Cardiac muscle cell (in vitro differentiated cells and primary cell): ENCODE results near the gene CHCHD6. TPM values are rescaled to one million over a fixed set of nuclear protein-coding genes. Genes with fewer than 3 reads are reported as not detected.
A peak's percentile ranks its signal among the peaks of the same experiment; 100 is the strongest.

Experiments
- DNase-seq, 2 donors: peaks; one replicate each; pipeline versions ENCODE4 v3.0.0 to v3.0.0-alpha.2; 2010 to 2017; ENCODE audit warnings: low read depth in 1 of 2, low spot score in 1 of 2
- H3K27ac ChIP-seq: fragments of 200-600 bp; sonication (generic); 2 replicates; pipeline ENCODE4 v1.5.1; 2016
- H3K27me3 ChIP-seq: fragments of 200-600 bp; sonication (generic); 2 replicates; pipeline ENCODE4 v1.6.0; 2016; ENCODE audit warnings: control low read depth
- H3K36me3 ChIP-seq: fragments of 200-600 bp; sonication (generic); 2 replicates; pipeline ENCODE4 v1.5.1; 2016; ENCODE audit warnings: control low read depth
- H3K4me1 ChIP-seq: fragments of 200-600 bp; sonication (generic); 2 replicates; pipeline ENCODE4 v1.8.1; 2017; ENCODE audit warnings: low read depth, mild to moderate bottlenecking, mixed run types
- H3K4me3 ChIP-seq: fragments of 200-600 bp; sonication (generic); 2 replicates; pipeline ENCODE4 v1.5.1; 2016; ENCODE audit warnings: mild to moderate bottlenecking
- H3K9me3 ChIP-seq: fragments of 200-600 bp; sonication (generic); 2 replicates; pipeline ENCODE4 v1.5.1; 2017; ENCODE audit warnings: low read depth, mild to moderate bottlenecking, control low read depth
- polyA plus RNA-seq: library from polyadenylated mRNA; unstranded; fragments of >200 nt; fragmentation: Nextera tagmentation; extraction: Ambion mirVana; gene quantifications from 2 replicates; pipeline ENCODE4 v1.2.1, GENCODE V29; 2016
- total RNA-seq: library from RNA; depleted of rRNA; stranded (reverse); fragments of >200 nt; gene quantifications from 2 replicates; pipeline ENCODE4 v1.2.3, GENCODE V29; 2016
- TF ChIP-seq, protein P1 (sequence below): IDR thresholded peaks from 2 replicates; pipeline ENCODE4 v1.5.1; 2012; ENCODE audit warnings: low read depth, mild to moderate bottlenecking, low read length

Gene CHCHD6
- total and polyA plus RNA-seq, 2 experiments from 2014 or later, result 76.0 to 102 TPM

DNA sequence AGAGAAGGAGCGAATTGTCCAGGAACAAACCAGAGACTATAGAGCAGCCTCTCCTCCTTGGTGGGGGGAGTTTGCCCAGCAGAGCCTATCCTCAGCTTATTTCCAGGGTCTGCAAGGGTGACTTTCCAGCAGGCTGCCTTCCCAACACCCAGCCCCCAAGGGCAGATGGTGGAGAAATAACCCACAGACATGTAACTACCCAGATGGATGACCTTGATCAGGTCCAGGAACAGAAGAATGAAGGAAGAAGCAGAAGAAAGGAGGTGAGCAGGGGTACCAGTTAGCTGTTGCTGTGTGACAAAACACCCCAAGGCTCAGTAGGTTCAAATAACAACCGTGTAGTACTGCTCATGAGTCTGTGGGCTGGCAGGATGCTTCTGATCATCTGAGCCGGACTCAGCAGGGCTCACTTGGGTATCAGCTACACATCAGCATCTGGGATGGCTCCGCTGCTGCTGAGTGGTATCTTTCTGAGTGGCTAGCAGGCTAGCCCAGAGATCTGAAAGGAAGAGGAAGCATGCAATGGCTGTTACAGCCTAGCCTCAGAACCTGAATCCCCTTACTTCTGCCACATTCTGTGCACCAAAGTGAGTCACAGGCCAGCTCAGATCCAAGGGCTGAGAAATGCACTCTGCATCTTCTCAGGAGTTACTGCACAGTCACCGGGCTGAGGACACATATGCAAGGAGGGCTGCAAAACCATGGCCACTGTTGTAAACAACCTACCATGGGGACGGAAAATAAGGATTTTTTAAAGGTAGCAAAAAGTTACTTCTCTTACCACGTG, 26.9 kb upstream of the CHCHD6 start:
- Histone ChIP-seq H3K9me3 (no peaks in the 10 kb centered on the region), H3K4me1 (no peaks in the 10 kb centered on the region), H3K27ac (no peak overlapping the region), H3K4me3 (no peak overlapping the region), H3K27me3 (peaks cover 40% of the 10 kb centered on the region), H3K36me3 (no peaks in the 10 kb centered on the region)
- DNase-seq, result no peak
- TF ChIP-seq, protein P1, sequence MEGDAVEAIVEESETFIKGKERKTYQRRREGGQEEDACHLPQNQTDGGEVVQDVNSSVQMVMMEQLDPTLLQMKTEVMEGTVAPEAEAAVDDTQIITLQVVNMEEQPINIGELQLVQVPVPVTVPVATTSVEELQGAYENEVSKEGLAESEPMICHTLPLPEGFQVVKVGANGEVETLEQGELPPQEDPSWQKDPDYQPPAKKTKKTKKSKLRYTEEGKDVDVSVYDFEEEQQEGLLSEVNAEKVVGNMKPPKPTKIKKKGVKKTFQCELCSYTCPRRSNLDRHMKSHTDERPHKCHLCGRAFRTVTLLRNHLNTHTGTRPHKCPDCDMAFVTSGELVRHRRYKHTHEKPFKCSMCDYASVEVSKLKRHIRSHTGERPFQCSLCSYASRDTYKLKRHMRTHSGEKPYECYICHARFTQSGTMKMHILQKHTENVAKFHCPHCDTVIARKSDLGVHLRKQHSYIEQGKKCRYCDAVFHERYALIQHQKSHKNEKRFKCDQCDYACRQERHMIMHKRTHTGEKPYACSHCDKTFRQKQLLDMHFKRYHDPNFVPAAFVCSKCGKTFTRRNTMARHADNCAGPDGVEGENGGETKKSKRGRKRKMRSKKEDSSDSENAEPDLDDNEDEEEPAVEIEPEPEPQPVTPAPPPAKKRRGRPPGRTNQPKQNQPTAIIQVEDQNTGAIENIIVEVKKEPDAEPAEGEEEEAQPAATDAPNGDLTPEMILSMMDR, result no peak

DNA sequence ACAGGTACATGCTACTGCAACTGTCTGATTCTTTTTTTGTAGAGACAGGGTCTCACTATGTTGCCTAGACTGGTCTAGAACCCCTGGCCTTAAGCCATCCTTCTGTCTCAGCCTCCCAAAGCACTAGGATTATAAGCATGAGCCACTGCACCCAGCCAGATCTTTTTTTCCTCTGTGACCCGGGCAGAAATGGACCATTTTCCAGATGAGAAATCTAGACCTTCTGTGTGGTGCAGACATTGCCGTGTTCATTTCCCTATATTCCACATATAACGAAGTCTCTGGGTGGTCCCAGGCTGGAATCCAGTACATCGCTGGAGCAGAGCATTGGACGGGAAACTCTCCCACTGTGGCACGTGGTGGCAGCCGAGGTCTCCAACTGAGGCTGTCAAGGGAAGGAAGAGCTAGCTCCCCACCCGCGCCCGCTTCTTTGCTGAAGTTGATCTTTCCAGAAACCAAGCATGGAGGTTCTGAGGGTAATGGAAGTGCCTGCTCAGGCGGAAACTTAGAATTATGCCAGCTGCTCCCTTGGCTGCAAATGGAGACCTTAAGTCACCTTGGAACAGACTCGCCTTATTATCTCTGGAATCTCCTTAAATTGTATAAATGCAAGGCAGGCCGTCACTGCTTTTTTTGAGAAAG, 26.1 kb upstream of the CHCHD6 start:
- TF ChIP-seq, protein P1, result no peak
- H3K36me3 ChIP-seq, result no peaks in the 10 kb centered on the region
- no peak overlapping the region for H3K4me3 ChIP-seq
- no peak overlapping the region for H3K27ac ChIP-seq
- no peaks in the 10 kb centered on the region for H3K4me1 ChIP-seq
- H3K9me3 ChIP-seq, result no peaks in the 10 kb centered on the region
- no peak for DNase-seq
- peaks cover 40% of the 10 kb centered on the region for H3K27me3 ChIP-seq

DNA sequence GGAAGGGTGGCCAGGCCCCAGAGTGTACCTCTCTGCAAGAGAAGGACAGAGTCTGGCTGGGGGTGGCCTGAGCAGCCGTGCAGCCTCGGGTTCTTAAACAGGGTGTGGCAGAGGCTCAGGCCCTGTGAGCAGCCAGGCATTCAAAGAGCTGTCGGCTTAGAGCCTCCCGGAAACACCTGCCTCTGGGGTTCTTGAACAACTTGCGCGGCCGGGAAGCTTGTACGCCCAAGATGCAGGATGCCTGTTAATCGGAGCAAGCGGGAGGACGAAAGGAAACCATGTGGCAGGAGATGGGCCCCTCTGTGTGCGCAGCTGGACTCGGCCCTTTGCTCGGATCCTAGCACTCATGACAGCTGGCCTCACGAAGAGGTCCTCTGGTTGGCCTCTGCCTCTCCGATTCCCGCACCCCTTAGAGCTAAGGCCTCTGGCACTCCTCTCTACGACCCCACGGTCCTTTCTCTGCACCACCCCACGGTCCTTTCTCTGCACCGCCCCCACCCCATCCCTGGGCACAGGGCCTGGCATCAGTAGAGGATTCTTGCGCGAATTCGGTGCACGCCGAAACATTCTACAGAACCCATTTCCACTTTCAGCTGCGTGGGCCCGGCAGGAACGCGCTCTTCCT, 25.2 kb upstream of the CHCHD6 start:
- TF ChIP-seq, protein P1, result no peak
- peaks cover 40% of the 10 kb centered on the region for H3K27me3 ChIP-seq
- DNase-seq, result no peak

DNA sequence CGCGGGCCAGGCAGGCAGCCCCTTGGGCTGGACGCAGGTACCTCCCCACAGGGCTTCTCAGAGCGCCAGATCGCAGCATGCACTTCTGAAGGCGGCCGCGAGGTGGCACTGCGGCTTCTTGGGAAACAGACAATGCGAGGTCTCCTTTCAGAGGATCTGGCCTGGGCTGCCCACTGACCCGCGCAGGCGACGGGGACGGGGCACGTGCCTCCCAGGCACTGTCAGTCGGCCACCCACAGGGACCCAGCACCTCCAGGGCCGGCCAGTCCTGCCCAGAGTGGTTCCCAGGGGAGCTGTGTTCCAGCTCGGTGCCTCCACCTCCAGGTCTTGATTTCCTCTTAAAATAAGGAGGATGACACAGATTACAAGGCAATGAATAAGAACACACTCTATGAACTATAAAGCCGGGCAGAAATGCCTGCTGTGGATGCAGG, 24.7 kb upstream of the CHCHD6 start:
- TF ChIP-seq, protein P1, result peak; percentile 88
- H3K27me3 ChIP-seq, result peaks cover 40% of the 10 kb centered on the region
- peak; percentile 77 to 88 for DNase-seq
- no peaks in the 10 kb centered on the region for H3K9me3 ChIP-seq
- no peak overlapping the region for H3K4me3 ChIP-seq
- H3K36me3 ChIP-seq, result no peaks in the 10 kb centered on the region
- H3K4me1 ChIP-seq, result no peaks in the 10 kb centered on the region
- no peak overlapping the region for H3K27ac ChIP-seq

More for the DNA sequence above, 25.2 kb upstream of the CHCHD6 start:
- no peaks in the 10 kb centered on the region for H3K9me3 ChIP-seq
- H3K27ac ChIP-seq, result no peak overlapping the region
- no peaks in the 10 kb centered on the region for H3K4me1 ChIP-seq
- no peaks in the 10 kb centered on the region for H3K36me3 ChIP-seq
- no peak overlapping the region for H3K4me3 ChIP-seq

DNA sequence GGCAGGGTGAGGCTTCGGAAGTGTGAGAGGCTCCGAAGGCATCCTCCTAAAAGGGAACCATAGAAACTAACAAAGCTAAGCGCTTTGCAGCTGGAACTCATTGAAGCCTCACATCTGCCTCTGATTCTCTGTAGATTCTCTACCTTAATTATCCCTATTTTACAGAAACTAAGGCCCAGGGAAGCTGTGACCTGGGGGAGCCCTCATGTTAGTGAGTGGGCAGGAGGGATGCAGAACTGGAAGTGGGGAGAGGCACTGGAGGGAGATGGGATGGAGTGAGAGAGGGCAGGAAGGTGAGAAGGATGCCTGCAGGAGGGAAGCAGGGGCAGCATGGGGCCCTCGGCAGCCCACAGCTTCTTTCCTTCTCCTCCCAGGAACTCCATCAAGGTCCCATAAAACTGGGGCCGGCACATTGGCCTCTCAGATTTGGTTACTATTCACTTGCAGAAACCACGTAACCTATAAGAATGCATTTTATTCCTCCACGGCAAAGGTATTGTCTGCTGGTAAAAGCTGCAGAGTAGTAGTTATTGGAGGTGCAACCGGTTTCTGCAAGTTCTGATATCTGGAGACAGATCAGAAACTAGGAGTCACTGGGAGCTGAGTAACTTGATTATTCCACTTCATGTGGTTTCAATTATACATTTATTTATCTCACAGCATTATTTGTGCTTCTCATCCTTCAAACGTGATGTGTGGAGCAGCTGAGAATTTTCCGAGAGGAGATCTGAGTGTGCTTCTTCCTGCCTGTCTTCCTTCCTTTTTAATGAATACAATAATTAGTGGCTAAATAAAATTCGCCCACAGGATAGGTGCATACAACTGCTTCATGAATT, 24.0 kb upstream of the CHCHD6 start:
- Histone ChIP-seq H3K4me1 (no peaks in the 10 kb centered on the region), H3K27me3 (peaks cover 40% of the 10 kb centered on the region), H3K4me3 (no peak overlapping the region), H3K36me3 (no peaks in the 10 kb centered on the region), H3K27ac (no peak overlapping the region), H3K9me3 (no peaks in the 10 kb centered on the region)
- TF ChIP-seq, protein P1, result no peak
- DNase-seq, result no peak
